Measurements from ENCODE around the gene TST.

TST gene

GRCh38 chr22:36977401-36977861 lies 41.8 kb downstream of the TST start:
- H3K27ac ChIP-seq (replicated peaks), result peak overlapping the region; percentile 48
- H3K27me3 ChIP-seq (ENCODE audit: insufficient read depth, poor library complexity, severe bottlenecking), result no peaks in the 10 kb centered on the region
- DNase-seq (ENCODE audit: low read depth in 1 of 2, low spot score in 1 of 2), result peak in 1 of 2 experiments; percentile 53
- no peak for TF ChIP-seq SPI1 (IDR thresholded peaks at IDR 0.05; ENCODE audit: borderline replicate concordance, low read depth)
- no peak for TF ChIP-seq GABPA (IDR thresholded peaks at IDR 0.05; ENCODE audit: low read depth)
- TF ChIP-seq POLR2AphosphoS5 (IDR thresholded peaks at IDR 0.05; ENCODE audit: low read depth), result no peak
- TF ChIP-seq REST (IDR thresholded peaks at IDR 0.05; ENCODE audit: insufficient replicate concordance, low read depth), result no peak
- no peak for TF ChIP-seq CTCF (IDR thresholded peaks at IDR 0.05; ENCODE audit: insufficient read depth, low read length)
- H3K4me3 ChIP-seq (replicated peaks; ENCODE audit: insufficient read depth, low read length), result 0 out of 2 replicates have a peak overlapping the region, but pooled peaks have one; percentile 7

GRCh38 chr22:36976606-36977005 lies 42.6 kb downstream of the TST start:
- H3K27ac ChIP-seq (replicated peaks), result no peak overlapping the region
- no peak for TF ChIP-seq REST (IDR thresholded peaks at IDR 0.05; ENCODE audit: insufficient replicate concordance, low read depth)
- TF ChIP-seq POLR2AphosphoS5 (IDR thresholded peaks at IDR 0.05; ENCODE audit: low read depth), result no peak
- TF ChIP-seq GABPA (IDR thresholded peaks at IDR 0.05; ENCODE audit: low read depth), result no peak
- no peak for TF ChIP-seq CTCF (IDR thresholded peaks at IDR 0.05; ENCODE audit: insufficient read depth, low read length)
- TF ChIP-seq SPI1 (IDR thresholded peaks at IDR 0.05; ENCODE audit: borderline replicate concordance, low read depth), result no peak
- no peak for DNase-seq (ENCODE audit: low read depth in 1 of 2, low spot score in 1 of 2)
- H3K4me3 ChIP-seq (replicated peaks; ENCODE audit: insufficient read depth, low read length), result no peak overlapping the region
- no peaks in the 10 kb centered on the region for H3K27me3 ChIP-seq (ENCODE audit: insufficient read depth, poor library complexity, severe bottlenecking)

GRCh38 chr22:36971341-36972125 lies 47.7 kb downstream of the TST start:
- Histone ChIP-seq H3K27ac (replicated peaks) (no peak overlapping the region), H3K4me3 (replicated peaks; ENCODE audit: insufficient read depth, low read length) (no peak overlapping the region), H3K27me3 (ENCODE audit: insufficient read depth, poor library complexity, severe bottlenecking) (no peaks in the 10 kb centered on the region)
- no peak for TF ChIP-seq GABPA (IDR thresholded peaks at IDR 0.05; ENCODE audit: low read depth)
- no peak for TF ChIP-seq SPI1 (IDR thresholded peaks at IDR 0.05; ENCODE audit: borderline replicate concordance, low read depth)
- TF ChIP-seq REST (IDR thresholded peaks at IDR 0.05; ENCODE audit: insufficient replicate concordance, low read depth), result no peak
- TF ChIP-seq POLR2AphosphoS5 (IDR thresholded peaks at IDR 0.05; ENCODE audit: low read depth), result no peak
- TF ChIP-seq CTCF (IDR thresholded peaks at IDR 0.05; ENCODE audit: insufficient read depth, low read length), result no peak
- no peak for DNase-seq (ENCODE audit: low read depth in 1 of 2, low spot score in 1 of 2)
